Measurements from ENCODE around the gene CPOX.

The CPOX gene

GRCh38 chr3:98554580-98554979, 38.8 kb downstream of the CPOX start:
- no peaks in the 10 kb centered on the region for H4K20me1 ChIP-seq (ENCODE audit: insufficient read depth, low read length)
- H3K9ac ChIP-seq (ENCODE audit: low read depth, low read length): no peak overlapping the region
- peaks cover 9% of the 10 kb centered on the region for H3K27me3 ChIP-seq (ENCODE audit: insufficient read depth, low read length, poor library complexity)
- DNase-seq (no peak), ATAC-seq (ENCODE audit: insufficient read depth, low read depth) (no peak)
- TF ChIP-seq EZH2 (IDR thresholded peaks at IDR 0.05; ENCODE audit: borderline replicate concordance, low read depth, low read length, severe bottlenecking): no peak
- TF ChIP-seq, protein P1, sequence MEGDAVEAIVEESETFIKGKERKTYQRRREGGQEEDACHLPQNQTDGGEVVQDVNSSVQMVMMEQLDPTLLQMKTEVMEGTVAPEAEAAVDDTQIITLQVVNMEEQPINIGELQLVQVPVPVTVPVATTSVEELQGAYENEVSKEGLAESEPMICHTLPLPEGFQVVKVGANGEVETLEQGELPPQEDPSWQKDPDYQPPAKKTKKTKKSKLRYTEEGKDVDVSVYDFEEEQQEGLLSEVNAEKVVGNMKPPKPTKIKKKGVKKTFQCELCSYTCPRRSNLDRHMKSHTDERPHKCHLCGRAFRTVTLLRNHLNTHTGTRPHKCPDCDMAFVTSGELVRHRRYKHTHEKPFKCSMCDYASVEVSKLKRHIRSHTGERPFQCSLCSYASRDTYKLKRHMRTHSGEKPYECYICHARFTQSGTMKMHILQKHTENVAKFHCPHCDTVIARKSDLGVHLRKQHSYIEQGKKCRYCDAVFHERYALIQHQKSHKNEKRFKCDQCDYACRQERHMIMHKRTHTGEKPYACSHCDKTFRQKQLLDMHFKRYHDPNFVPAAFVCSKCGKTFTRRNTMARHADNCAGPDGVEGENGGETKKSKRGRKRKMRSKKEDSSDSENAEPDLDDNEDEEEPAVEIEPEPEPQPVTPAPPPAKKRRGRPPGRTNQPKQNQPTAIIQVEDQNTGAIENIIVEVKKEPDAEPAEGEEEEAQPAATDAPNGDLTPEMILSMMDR (IDR thresholded peaks at IDR 0.05; ENCODE audit: borderline replicate concordance, extremely low read depth, low read length, poor library complexity, severe bottlenecking): no peak
- no peaks in the 10 kb centered on the region for H3K36me3 ChIP-seq (ENCODE audit: insufficient read depth, low read length)
- H3K9me3 ChIP-seq (ENCODE audit: insufficient read depth, low read length, severe bottlenecking): no peaks in the 10 kb centered on the region
- H3K4me3 ChIP-seq (ENCODE audit: low read depth in 1 of 2, low read length in 2 of 2): no peak overlapping the region
- H3K79me2 ChIP-seq (ENCODE audit: insufficient read depth, low read length): no peaks in the 10 kb centered on the region
- no peaks in the 10 kb centered on the region for H3K4me1 ChIP-seq (ENCODE audit: insufficient read depth, low read length)
- no peak overlapping the region for H2AFZ ChIP-seq (ENCODE audit: low read depth, low read length)
- H3K27ac ChIP-seq (ENCODE audit: low read length): no peak overlapping the region
- no peak overlapping the region for H3K4me2 ChIP-seq (ENCODE audit: insufficient read depth, low read length)

GRCh38 chr3:98553753-98554152, 39.7 kb downstream of the CPOX start:
- no peak for DNase-seq
- no peaks in the 10 kb centered on the region for H4K20me1 ChIP-seq (ENCODE audit: insufficient read depth, low read length)
- H3K27me3 ChIP-seq (ENCODE audit: insufficient read depth, low read length, poor library complexity): peaks cover 11% of the 10 kb centered on the region
- H3K4me1 ChIP-seq (ENCODE audit: insufficient read depth, low read length): no peaks in the 10 kb centered on the region
- no peak overlapping the region for H2AFZ ChIP-seq (ENCODE audit: low read depth, low read length)
- H3K4me3 ChIP-seq (ENCODE audit: low read depth in 1 of 2, low read length in 2 of 2): no peak overlapping the region
- TF ChIP-seq, protein P1 (IDR thresholded peaks at IDR 0.05; ENCODE audit: borderline replicate concordance, extremely low read depth, low read length, poor library complexity, severe bottlenecking): no peak
- no peak for TF ChIP-seq EZH2 (IDR thresholded peaks at IDR 0.05; ENCODE audit: borderline replicate concordance, low read depth, low read length, severe bottlenecking)
- H3K36me3 ChIP-seq (ENCODE audit: insufficient read depth, low read length): no peaks in the 10 kb centered on the region
- ATAC-seq (ENCODE audit: insufficient read depth, low read depth): peak; percentile 59
- no peak overlapping the region for H3K4me2 ChIP-seq (ENCODE audit: insufficient read depth, low read length)
- H3K27ac ChIP-seq (ENCODE audit: low read length): no peak overlapping the region
- H3K9ac ChIP-seq (ENCODE audit: low read depth, low read length): no peak overlapping the region
- H3K9me3 ChIP-seq (ENCODE audit: insufficient read depth, low read length, severe bottlenecking): no peaks in the 10 kb centered on the region
- H3K79me2 ChIP-seq (ENCODE audit: insufficient read depth, low read length): no peaks in the 10 kb centered on the region

DNA sequence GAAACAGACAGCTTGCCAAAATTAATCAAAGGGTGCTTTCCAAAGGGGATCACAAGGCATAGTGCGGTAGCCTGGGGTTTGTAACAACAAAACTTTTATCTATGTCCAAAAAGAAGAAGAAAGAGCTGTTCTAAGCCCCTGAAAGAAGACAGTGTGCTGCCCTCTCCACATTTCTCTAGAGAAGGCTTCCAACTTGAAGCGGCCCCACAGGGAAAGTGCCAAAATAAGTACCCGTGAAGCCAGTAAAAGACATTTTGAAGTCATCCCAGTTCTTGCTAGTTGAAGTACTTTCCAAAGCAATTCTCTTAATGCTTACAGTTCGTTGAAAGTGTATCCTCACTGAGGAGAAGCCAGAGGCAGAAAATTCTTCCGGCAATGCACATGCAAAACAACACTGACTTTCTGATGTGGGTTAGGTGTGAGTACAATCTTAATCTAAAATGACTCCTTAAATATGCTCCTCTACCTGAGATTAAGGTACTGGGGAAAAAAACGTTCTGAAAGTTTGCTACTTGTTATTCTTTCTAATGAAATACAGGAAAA, 40.3 kb downstream of the CPOX start:
- H3K36me3 ChIP-seq (ENCODE audit: insufficient read depth, low read length): no peaks in the 10 kb centered on the region
- H3K27ac ChIP-seq (ENCODE audit: low read length): no peak overlapping the region
- H3K4me3 ChIP-seq (ENCODE audit: low read depth in 1 of 2, low read length in 2 of 2): no peak overlapping the region
- no peak overlapping the region for H3K9ac ChIP-seq (ENCODE audit: low read depth, low read length)
- H4K20me1 ChIP-seq (ENCODE audit: insufficient read depth, low read length): no peaks in the 10 kb centered on the region
- H3K79me2 ChIP-seq (ENCODE audit: insufficient read depth, low read length): no peaks in the 10 kb centered on the region
- no peak for DNase-seq
- no peaks in the 10 kb centered on the region for H3K4me1 ChIP-seq (ENCODE audit: insufficient read depth, low read length)
- H3K27me3 ChIP-seq (ENCODE audit: insufficient read depth, low read length, poor library complexity): peaks cover 10% of the 10 kb centered on the region
- H2AFZ ChIP-seq (ENCODE audit: low read depth, low read length): no peak overlapping the region
- ATAC-seq (ENCODE audit: insufficient read depth, low read depth): no peak
- no peak overlapping the region for H3K4me2 ChIP-seq (ENCODE audit: insufficient read depth, low read length)
- H3K9me3 ChIP-seq (ENCODE audit: insufficient read depth, low read length, severe bottlenecking): no peaks in the 10 kb centered on the region
- TF ChIP-seq, protein P1 (IDR thresholded peaks at IDR 0.05; ENCODE audit: borderline replicate concordance, extremely low read depth, low read length, poor library complexity, severe bottlenecking): no peak
- TF ChIP-seq EZH2 (IDR thresholded peaks at IDR 0.05; ENCODE audit: borderline replicate concordance, low read depth, low read length, severe bottlenecking): no peak

Measured in DND-41 (cell line).